GM18517 (cell line): ENCODE data around the gene GNA15.
A peak's percentile ranks its signal among the peaks of the same experiment; 100 is the strongest.
"Not testable (repeated sequence)": the region's sequence is repeated elsewhere in the genome, so short reads cannot be mapped to it uniquely, and the experiment has no call there.

Experiments
- ATAC-seq: cut with Tn5 transposase; IDR thresholded peaks from one replicate; pipeline ENCODE4 v1.9.1; 2021; ENCODE audit warnings: mild to moderate bottlenecking, moderate library complexity; ENCODE audit not compliant: unreplicated experiment

Gene GNA15

DNA sequence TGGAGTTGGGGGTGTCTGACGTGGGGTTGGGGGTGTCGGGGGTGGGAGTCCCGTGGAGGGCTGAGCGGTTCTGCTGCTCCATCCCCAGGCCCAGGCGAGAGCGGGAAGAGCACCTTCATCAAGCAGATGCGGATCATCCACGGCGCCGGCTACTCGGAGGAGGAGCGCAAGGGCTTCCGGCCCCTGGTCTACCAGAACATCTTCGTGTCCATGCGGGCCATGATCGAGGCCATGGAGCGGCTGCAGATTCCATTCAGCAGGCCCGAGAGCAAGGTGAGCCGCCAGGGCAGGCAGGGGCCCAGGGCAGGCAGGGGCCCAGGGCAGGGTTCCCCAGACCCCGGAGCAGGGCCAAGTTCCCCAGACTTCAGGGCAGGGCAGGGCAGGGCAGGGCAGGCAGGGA lies 12.7 kb downstream of the GNA15 start:
- no peak for ATAC-seq

DNA sequence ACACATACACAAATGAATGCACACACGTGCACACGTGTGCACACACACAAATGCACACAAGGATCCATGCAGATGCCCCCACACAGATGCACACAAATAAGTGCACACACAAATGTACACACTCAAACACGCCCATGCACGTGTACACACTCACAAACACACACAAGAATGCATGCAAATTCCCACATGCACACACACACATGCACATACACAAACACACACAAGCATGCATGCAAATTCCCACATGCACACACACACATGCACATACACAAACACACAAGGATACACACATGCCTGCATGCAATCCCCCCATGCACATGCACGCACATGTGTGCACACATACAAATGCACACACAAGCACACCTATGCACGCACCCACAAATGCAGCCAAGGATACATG lies 13.3 kb downstream of the GNA15 start:
- no peak for ATAC-seq

DNA sequence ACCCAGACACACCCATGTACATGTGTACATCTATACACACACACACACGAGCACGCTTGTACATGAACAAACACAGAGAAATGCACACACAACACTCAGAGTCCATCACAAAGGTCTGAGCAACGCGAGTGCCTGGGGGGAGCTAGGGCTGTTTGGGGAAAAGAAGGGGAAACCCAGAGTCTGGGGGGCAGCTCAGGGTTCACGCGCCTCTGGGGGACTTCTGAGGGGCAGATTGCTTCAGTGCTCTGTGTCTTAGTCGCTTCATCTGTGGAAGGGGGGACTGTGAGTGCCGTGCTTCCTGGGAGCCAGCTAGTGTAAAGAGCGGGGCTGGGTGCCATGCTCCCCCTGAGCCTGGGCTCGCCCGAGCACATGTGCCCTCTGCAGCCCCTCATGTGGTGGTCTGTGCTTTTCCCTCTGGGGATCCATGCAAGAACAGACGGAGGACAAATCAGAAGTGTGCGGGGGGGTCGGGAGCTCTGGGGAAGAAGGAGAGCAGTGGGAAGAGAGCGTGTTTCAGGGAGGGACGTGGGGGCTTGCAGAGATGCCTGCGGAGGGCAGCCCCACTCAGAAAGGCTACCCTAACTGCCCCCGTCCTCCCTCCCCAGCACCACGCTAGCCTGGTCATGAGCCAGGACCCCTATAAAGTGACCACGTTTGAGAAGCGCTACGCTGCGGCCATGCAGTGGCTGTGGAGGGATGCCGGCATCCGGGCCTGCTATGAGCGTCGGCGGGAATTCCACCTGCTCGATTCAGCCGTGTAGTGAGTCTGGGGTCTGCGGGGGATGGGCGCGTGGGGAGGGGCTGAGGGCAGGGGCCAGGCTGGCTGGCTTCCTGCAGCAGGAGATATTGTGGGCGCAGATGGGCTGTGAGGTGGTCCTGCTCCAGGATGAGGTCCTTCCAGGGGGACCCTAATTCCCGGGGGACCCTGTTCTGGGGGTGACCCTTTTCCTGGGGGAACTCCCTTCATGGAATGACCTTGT lies 14.0 kb downstream of the GNA15 start:
- no peak for ATAC-seq

DNA sequence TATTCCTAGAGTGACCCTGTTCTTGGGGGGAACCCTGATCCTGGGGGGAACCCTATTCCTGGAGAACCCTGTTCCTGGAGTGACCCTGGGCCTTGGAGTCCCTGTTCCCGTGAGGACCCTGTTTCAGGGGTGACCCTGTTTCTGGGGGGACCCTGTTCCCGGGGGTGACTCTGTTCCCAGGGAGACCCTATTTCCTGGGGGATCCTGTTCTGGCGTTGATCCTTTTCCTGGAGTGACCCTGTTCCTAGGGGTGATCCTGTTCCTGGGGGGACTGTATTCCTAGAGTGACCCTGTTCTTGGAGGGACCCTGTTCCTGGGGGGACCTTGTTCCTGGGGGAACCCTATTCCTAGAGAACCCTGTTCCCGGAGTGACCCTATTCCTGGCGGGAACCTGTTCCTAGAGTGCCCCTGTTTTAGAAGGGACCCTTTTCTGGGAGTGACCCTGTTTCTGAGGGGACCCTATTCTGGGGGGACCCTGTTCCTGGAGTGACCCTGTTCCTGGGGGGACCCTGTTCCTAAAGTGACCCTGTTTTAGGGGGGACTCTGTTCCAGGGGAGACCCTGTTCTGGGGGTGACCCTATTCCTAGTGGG lies 15.0 kb downstream of the GNA15 start:
- no peak for ATAC-seq

DNA sequence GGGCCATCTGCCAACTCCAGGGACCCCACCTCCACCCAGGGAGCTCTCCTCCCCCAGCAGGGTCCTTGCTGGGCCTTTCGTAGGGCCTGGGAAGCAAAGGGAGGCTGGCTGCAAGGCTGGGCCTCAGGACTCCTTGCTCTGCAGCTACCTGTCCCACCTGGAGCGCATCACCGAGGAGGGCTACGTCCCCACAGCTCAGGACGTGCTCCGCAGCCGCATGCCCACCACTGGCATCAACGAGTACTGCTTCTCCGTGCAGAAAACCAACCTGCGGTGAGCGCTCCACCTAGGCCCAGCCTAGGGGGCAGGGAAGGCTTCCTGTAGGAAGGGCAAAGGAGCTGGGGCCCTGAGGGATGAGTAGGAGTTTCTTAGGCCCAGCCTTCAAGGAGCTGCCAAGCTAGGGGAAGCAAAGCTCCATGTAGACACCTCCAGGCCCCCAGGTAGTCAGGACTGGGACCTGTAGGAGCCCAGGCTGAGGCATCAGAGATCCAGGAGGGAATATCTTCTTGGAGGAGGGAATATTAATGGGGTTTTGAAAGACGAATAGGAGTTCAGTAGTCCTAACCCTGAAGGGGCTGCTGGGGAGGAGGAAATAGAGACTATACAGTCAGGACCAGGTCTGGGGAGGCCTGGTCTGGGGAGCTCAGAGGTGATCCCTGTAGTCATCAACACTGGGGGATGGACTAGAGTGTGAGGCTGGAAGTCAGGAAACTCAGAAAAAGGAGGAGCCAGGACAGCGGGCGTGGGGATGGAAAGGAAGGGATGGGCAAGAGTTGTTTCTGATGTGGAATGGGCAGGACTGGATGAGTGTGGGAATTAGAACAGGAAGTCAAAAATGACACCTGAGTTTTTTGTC lies 16.0 kb downstream of the GNA15 start:
- no peak for ATAC-seq

DNA sequence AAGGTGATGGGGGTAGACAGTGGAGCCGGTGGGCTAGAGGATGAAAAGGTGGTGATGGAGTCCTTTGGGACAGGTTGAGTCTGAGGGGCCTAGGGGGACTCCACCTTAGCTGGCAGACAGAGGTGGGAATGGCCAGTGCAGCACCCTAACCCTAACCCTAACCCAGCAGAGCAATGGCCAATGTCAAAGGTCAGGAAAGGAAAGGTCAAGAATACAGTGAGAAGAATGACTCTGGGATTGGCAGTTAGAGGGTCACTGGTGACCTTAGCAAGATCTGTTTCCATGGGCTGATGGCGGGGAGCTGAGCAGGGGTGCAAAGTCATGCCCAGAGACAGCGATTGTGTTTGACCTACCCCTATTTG lies 16.6 kb downstream of the GNA15 start:
- ATAC-seq, result no peak

DNA sequence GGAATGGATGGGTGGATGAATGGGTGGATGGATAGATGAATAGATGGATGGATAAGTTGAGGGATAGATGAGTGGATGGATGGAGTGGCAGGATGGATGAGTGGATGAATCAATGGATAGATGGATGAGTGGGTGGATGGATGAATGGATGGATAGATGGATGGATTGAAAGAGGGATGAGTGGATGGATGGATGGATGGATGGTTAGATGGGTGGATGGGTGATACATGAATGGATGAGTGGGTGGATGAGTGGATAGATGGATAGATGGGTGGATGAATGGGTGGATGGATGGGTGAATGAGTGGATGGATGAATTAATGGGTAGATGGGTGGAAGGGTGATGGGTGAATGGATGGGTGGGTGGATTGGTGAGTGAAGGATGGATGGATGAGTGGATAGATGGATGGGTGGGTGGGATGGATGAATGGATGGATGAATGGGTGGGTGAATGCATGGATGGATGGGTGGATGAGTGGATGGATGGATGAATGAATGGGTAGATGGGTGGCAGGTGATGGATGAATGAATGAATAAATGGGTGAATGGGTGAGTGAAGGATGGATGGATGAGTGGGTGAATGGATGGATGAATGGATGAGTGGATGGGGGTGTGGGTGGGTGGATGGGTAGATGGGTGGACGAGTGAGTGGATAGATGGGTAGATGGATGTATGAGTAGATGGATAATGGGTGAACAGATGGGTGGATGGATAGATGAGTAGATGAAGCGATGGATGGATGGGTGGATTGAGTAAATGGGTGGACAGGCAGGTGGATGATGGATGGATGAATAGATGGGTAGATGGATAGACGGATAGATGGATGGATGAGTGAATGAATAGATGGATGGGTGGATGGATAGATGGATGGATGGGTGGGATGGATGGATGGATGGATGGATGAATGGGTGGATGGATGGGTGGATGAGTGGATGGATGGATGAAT lies 17.7 kb downstream of the GNA15 start:
- no peak for ATAC-seq

DNA sequence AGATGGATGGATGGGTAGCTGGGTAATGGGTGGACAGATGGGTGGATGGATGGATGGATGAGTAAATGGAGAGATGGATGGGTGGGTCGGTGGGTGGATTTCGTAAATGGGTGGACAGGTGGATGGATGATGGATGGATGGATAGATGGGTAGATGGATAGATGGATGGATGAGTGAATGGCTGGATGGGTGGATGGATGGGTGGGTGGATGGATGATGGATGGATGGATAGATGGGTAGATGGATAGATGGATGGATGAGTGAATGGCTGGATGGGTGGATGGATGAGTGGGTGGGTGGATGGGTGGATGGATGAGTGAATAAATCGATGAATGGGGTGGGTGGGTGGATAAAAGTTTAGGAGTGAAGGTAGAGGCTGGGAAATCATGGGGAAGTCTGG lies 18.6 kb downstream of the GNA15 start:
- not testable (repeated sequence) for ATAC-seq

DNA sequence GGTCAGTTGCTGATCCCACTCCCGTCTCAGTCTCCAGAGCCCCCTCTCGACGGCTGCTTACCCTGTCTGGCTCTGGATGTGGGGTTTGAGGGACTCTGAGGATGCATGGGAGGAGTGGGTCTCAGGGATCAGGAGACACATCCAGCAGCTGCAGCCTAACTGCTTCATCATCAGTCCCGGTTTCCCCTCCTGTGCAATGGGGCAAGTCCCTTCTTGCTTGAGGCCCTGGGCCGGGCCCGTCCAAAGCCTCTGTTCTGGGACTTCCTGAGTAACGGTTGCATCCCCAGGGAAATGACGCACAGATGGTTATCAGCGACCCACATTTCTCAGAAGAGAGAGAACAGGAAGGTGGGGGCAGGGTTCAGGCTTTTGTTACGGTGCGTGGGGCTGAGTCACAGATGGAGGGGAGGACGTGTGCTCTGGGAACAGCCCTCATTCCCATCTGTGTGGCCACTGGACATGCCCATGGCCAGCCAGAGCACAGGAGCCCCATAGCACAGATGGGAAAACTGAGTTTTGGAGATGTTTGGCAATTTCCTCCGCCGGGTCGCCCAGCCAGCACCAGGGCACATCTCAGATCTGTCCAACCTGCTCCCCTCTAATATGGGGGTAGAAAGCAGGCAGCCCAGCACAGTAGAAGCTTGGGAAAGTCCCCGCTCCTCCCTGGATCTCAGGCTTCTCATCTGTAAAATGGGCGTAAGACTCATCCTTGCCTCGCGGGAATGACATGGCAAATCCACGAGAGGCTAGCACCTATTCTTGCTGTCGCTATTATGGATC lies 19.3 kb downstream of the GNA15 start:
- peak; percentile 63 for ATAC-seq

DNA sequence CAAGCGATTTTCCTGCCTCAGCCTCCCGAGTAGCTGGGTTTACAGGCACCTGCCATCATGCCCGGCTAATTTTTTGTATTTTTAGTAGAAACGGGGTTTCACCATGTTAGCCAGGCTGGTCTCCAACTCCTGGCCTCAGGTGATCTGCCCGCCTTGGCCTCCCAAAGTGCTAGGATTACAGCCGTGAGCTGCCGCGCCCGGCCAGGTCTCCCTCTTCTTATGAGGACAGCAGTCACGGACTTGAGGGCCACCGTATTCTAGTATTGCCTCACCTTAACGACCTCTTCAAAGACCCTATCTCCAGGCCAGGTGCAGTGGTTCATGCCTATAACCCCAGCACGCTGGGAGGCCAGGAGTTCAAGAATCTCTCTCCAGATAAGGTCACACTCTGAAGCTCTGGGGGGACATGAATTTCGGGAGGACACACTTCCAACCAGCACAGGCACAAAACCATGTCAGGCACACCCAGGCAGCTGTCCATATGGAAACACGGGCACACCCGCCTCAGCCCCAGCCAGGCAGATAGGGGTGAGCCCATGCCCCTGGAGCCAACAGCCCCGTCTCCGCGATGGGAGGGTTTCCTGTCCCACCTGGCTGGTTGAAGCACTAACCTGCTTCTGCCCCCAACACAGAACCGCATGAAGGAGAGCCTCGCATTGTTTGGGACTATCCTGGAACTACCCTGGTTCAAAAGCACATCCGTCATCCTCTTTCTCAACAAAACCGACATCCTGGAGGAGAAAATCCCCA lies 21.4 kb downstream of the GNA15 start:
- no peak for ATAC-seq

DNA sequence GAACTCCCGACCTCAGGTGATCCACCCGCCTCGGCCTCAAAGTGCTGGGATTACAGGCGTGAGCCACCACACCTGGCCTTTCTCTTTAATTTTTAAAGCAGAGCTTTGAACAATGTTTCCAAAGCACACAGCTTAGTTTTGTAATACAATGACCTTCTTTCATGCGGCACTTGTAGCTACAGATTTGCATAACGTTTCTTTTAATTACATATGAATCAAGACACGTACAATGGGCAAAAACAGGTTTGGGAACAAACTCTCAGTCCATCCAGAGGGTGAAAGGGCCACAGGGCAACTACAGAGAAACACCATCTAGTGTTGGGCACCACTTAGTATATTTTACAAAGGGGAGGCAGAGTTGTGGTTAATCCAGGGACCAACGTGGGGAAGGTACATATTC lies 23.7 kb downstream of the GNA15 start:
- ATAC-seq, result no peak

DNA sequence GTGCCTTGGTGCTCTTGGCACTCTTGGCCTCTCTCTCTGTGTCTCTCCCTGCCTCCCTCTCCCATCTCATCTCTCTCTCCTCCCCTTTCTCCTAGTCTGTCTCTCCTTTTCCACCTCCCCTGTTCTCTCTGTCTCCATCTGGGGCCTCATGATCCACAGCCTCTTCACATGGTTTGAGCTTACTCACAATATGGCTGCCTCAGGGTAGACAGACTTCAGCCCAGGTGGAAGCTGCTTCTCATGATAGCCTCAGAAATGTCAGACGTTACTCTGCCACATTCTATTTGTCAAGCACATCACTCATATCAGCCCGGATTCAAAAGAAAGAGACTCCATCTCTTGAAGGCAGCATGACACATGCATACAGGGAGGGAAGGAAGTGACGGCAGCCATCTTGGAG lies 24.4 kb downstream of the GNA15 start:
- ATAC-seq, result no peak

DNA sequence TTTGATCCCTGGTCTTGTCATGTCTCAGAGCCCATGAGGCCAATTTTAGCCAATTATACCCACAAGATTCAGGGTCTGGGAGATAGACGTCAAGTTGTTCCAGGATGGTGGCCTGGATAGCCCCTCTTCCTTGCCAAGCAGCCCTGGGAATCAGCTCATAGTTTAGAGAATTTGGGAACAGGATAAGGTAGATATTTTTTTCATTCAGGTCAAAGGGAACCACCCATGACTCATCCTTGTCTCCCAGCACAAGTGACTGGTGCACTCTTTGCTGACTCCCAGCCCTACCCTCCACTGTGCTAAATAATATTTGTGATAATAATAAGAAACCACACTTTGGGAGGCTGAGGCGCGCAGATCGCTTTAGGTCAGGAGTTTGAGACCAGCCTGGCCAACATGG lies 25.6 kb downstream of the GNA15 start:
- ATAC-seq, result no peak

DNA sequence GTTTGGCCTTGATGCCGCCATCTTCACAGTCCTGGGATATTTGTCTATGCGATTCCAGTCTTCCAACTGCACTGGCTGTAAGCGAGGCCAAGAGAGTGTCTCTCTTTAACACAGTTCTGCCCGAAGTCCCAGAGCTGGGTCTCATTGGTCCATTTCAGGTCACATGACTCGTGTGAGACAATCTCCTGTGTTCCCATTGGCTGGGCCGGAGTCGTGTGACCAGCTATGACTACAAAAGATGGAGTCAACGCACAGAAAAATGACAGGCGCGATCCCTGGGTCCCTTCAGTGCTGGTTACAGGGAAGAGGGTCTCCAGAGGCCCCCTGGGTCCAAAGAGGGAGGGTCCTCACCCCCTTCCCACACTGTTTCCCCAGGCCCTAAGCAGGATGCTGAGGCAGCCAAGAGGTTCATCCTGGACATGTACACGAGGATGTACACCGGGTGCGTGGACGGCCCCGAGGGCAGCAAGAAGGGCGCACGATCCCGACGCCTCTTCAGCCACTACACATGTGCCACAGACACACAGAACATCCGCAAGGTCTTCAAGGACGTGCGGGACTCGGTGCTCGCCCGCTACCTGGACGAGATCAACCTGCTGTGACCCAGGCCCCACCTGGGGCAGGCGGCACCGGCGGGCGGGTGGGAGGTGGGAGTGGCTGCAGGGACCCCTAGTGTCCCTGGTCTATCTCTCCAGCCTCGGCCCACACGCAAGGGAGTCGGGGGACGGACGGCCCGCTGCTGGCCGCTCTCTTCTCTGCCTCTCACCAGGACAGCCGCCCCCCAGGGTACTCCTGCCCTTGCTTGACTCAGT lies 26.8 kb downstream of the GNA15 start:
- ATAC-seq, result no peak

DNA sequence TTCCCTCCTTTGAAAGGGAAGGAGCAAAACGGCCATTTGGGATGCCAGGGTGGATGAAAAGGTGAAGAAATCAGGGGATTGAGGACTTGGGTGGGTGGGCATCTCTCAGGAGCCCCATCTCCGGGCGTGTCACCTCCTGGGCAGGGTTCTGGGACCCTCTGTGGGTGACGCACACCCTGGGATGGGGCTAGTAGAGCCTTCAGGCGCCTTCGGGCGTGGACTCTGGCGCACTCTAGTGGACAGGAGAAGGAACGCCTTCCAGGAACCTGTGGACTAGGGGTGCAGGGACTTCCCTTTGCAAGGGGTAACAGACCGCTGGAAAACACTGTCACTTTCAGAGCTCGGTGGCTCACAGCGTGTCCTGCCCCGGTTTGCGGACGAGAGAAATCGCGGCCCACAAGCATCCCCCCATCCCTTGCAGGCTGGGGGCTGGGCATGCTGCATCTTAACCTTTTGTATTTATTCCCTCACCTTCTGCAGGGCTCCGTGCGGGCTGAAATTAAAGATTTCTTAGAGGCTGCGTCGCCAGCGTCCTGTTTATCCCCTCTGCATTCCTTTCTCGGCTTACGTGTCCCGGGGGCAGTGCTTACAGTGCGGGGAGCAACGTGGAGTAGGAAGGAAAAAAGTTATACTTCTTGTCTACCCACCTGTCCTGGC lies 27.5 kb downstream of the GNA15 start:
- no peak for ATAC-seq

DNA sequence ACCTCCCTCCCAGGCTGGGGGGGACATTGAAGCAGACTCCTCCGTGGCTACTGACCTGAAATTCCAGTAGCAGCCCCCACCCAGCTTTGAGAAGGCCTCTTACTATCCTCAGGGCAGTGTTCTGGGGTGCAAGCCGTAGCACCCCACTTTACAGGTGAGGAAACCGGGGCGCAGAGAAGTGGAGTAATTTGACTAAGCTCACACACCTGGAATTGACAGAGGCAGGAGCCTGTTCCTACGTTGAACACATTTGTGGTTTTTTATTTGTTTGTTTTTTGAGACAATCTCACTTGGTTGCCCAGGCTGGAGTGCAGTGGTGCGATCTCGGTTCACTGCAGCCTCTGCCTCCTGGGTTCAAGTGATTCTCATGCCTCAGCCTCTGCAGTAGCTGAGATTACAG lies 28.1 kb downstream of the GNA15 start:
- no peak for ATAC-seq

DNA sequence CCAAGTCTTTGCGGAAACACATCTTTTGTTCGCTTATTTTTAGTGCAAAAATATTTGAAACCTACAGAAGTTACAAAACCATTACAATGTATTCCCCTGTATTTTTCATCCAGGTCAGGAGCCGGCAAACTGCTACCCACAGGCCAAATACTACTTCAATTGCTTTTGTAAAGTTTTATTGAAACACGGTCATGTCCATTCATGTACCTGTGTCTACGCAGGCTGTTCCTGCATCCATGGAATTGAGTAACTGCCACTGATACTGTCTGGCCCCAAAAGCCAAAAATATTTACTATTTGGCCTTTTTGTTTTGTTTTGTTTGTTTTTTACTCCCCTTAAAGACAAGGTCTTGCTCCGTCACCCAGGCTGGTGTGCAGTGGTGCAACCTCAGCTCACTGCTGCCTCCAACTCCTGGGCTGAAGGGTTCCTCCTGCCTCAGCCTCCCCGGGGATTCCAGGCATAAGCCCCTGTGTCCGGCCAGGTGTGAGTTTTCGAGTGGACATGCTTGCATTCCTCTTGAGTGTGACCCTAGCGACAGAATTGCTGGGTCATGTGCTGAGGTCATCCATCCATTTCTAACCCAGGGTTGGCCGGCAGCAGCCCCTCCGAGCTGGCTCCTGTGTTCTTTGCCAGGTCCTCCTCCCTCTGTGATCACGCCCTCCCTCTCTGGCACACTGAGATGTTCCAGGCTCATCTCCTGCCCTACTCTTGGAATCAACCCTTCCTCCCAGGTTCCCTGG lies 31.9 kb downstream of the GNA15 start:
- ATAC-seq, result no peak
